ENCODE data around the gene PIP. TPM values are rescaled to one million over a fixed set of nuclear protein-coding genes. Genes with fewer than 3 reads are reported as not detected.
"Not testable (repeated sequence)": the region's sequence is repeated elsewhere in the genome, so short reads cannot be mapped to it uniquely, and the experiment has no call there.

The PIP gene
- total RNA-seq, 2 donors from 2014 or later: not detected

- Histone ChIP-seq H3K36me3 (ENCODE audit: control insufficient read depth, insufficient read depth, low read length) (no peaks in the 10 kb centered on the region), H3K9me3 (ENCODE audit: control insufficient read depth, low read length) (peaks cover 5% of the 10 kb centered on the region), H3K9ac (ENCODE audit: extremely low read depth, low read length, poor library complexity, severe bottlenecking) (no peak overlapping the region), H3K27ac (ENCODE audit: low read depth, low read length) (no peak overlapping the region), H3K27me3 (ENCODE audit: control insufficient read depth, insufficient read depth, low read length, poor library complexity, severe bottlenecking) (no peaks in the 10 kb centered on the region), H3K4me3 (ENCODE audit: low read length) (no peak overlapping the region), H3K4me1 (ENCODE audit: control insufficient read depth, insufficient read depth, low read length) (no peaks in the 10 kb centered on the region)
- Mint-ChIP-seq H3K36me3 (ENCODE audit: low read depth) (no peaks in the 10 kb centered on the region), H3K27me3 (ENCODE audit: insufficient read depth) (peaks cover 1% of the 10 kb centered on the region), H3K27ac (no peak overlapping the region), H3K4me1 (no peaks in the 10 kb centered on the region), H3K4me3 (no peak overlapping the region), H3K9me3 (peaks cover 11% of the 10 kb centered on the region)
- 72 to 82% methylated on average over 3 to 4 of the region's 4 CpGs for WGBS, 2 experiments (ENCODE audit: insufficient coverage in 1 of 2, insufficient read length in 1 of 2)
- no peak for TF ChIP-seq CTCF (conservative IDR thresholded peaks at IDR 0.05)
- DNase-seq: no peak
Measured at GRCh38 chr7:143172354-143172753, 40.5 kb downstream of the PIP start.

- H3K9me3 ChIP-seq (ENCODE audit: control insufficient read depth, low read length): peaks cover 22% of the 10 kb centered on the region
- Mint-ChIP-seq H3K36me3 (ENCODE audit: low read depth) (no peaks in the 10 kb centered on the region), H3K4me1 (no peaks in the 10 kb centered on the region), H3K27ac (no peak overlapping the region), H3K9me3 (peaks cover 19% of the 10 kb centered on the region), H3K27me3 (ENCODE audit: insufficient read depth) (peaks cover 1% of the 10 kb centered on the region), H3K4me3 (no peak overlapping the region)
- no peaks in the 10 kb centered on the region for H3K4me1 ChIP-seq (ENCODE audit: control insufficient read depth, insufficient read depth, low read length)
- H3K9ac ChIP-seq (ENCODE audit: extremely low read depth, low read length, poor library complexity, severe bottlenecking): no peak overlapping the region
- 80 to 97% methylated on average over 1 to 5 of the region's 5 CpGs for WGBS, 2 experiments (ENCODE audit: insufficient coverage in 1 of 2, insufficient read length in 1 of 2)
- peak; percentile 46 for TF ChIP-seq CTCF (conservative IDR thresholded peaks at IDR 0.05)
- H3K27me3 ChIP-seq (ENCODE audit: control insufficient read depth, insufficient read depth, low read length, poor library complexity, severe bottlenecking): no peaks in the 10 kb centered on the region
- H3K27ac ChIP-seq (ENCODE audit: low read depth, low read length): no peak overlapping the region
- DNase-seq: peak; percentile 65
- no peaks in the 10 kb centered on the region for H3K36me3 ChIP-seq (ENCODE audit: control insufficient read depth, insufficient read depth, low read length)
- no peak overlapping the region for H3K4me3 ChIP-seq (ENCODE audit: low read length)
Measured at GRCh38 chr7:143176128-143176527, 44.3 kb downstream of the PIP start.

DNA sequence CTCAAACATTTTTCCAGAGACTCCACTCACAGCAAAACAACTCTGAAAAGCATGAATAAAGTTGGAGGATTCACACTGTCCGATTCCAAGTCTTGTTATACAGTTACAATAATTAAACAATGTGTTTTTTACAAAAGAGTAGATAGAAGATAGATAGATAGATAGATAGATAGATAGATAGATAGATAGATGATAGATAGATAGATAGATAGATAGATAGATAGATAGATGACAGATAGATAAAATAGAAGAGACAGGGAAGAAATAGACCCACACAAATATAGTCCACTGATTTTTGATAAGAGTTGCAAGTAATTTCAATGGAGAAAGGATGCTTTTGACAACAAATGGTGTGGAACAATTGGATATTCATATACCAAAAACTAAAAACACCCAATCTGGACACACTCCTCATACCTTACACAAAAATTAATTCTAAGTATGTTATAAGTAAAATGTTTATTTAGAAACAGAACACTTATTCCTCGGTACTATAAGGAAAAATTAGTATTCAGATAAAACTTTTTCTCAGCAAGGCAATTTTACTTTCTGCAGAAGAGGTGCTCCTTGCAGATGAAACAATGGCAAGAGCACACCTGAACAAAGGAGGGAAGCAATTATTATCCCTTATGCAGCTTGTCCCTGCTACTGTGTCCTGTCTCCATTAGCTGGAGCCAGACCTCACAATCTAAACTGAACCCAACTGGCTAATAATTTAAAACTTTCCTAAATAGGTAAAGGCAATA is 45.7 kb downstream of the PIP start:
- Histone ChIP-seq H3K4me1 (ENCODE audit: control insufficient read depth, insufficient read depth, low read length) (no peaks in the 10 kb centered on the region), H3K9me3 (ENCODE audit: control insufficient read depth, low read length) (peaks cover 22% of the 10 kb centered on the region), H3K27ac (ENCODE audit: low read depth, low read length) (no peak overlapping the region), H3K27me3 (ENCODE audit: control insufficient read depth, insufficient read depth, low read length, poor library complexity, severe bottlenecking) (no peaks in the 10 kb centered on the region), H3K4me3 (ENCODE audit: low read length) (no peak overlapping the region), H3K9ac (ENCODE audit: extremely low read depth, low read length, poor library complexity, severe bottlenecking) (no peak overlapping the region), H3K36me3 (ENCODE audit: control insufficient read depth, insufficient read depth, low read length) (no peaks in the 10 kb centered on the region)
- 75 to 80% methylated on average over 1 of the region's 2 CpGs for WGBS, 2 experiments (ENCODE audit: insufficient coverage in 1 of 2, insufficient read length in 1 of 2)
- no peak for DNase-seq
- H3K27me3 Mint-ChIP-seq (ENCODE audit: insufficient read depth): no peaks in the 10 kb centered on the region
- H3K9me3 Mint-ChIP-seq: peaks cover 19% of the 10 kb centered on the region
- no peak overlapping the region for H3K27ac Mint-ChIP-seq
- no peaks in the 10 kb centered on the region for H3K36me3 Mint-ChIP-seq (ENCODE audit: low read depth)
- no peak overlapping the region for H3K4me3 Mint-ChIP-seq
- H3K4me1 Mint-ChIP-seq: no peaks in the 10 kb centered on the region
- no peak for TF ChIP-seq CTCF (conservative IDR thresholded peaks at IDR 0.05)

DNA sequence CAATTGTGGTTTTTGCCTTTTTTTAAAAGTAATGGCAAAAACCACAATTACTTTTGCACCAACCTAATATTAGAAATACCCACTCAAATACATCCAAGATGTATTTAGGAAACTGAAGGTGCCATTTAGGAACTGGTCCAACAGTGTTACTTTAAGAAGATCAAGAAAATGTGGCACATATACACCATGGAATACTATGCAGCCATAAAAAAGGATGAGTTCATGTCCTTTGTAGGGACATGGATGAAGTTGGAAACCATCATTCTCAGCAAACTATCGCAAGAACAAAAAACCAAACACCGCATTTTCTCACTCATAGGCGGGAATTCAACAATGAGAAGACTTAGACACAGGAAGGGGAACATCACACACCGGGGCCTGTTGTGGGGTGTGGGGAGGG is 48.9 kb downstream of the PIP start:
- H3K4me1 ChIP-seq (ENCODE audit: control insufficient read depth, insufficient read depth, low read length); H3K4me1 Mint-ChIP-seq; H3K27ac ChIP-seq (ENCODE audit: low read depth, low read length); H3K27me3 Mint-ChIP-seq (ENCODE audit: insufficient read depth); DNase-seq; H3K4me3 ChIP-seq (ENCODE audit: low read length); H3K9ac ChIP-seq (ENCODE audit: extremely low read depth, low read length, poor library complexity, severe bottlenecking); H3K36me3 ChIP-seq (ENCODE audit: control insufficient read depth, insufficient read depth, low read length); H3K27ac Mint-ChIP-seq; H3K4me3 Mint-ChIP-seq; H3K27me3 ChIP-seq (ENCODE audit: control insufficient read depth, insufficient read depth, low read length, poor library complexity, severe bottlenecking); H3K36me3 Mint-ChIP-seq (ENCODE audit: low read depth): not testable (repeated sequence)
- H3K9me3 ChIP-seq (ENCODE audit: control insufficient read depth, low read length): peaks cover 22% of the 10 kb centered on the region
- peaks cover 19% of the 10 kb centered on the region for H3K9me3 Mint-ChIP-seq
- 96% methylated on average over 3 of the region's 4 CpGs; no CpG with 5 or more reads in 1 of the 2 experiments for WGBS, 2 experiments (ENCODE audit: insufficient coverage in 1 of 2, insufficient read length in 1 of 2)
